EL (cell line): ENCODE measurements around the gene PTH1R.

Source experiments
- DNase-seq: peaks from one replicate; pipeline ENCODE4 v3.0.0-alpha.2; 2016

PTH1R gene

GRCh38 chr3:46952813-46953212 lies 75.3 kb downstream of the PTH1R start:
- no peak for DNase-seq
